22Rv1 (cell line): Measurements from ENCODE around the gene TYMS.
"Not testable (repeated sequence)": the region's sequence is repeated elsewhere in the genome, so short reads cannot be mapped to it uniquely, and the experiment has no call there.

Source experiments
- H3K27ac ChIP-seq: fragments of 450-650 bp; 2 replicates; pipeline ENCODE4 v1.5.1; 2017
- CTCF ChIP-seq: fragments of 450-650 bp; IDR thresholded peaks from 2 replicates; pipeline ENCODE4 v1.5.1; 2017; ENCODE audit warnings: mild to moderate bottlenecking
- ZFX ChIP-seq: fragments of 450-650 bp; IDR thresholded peaks from 2 replicates; pipeline ENCODE4 v1.6.1; 2017; ENCODE audit warnings: antibody characterized with exemption, borderline replicate concordance

TYMS gene

GRCh38 chr18:678482-679182 lies 21.2 kb downstream of the TYMS start:
- H3K27ac ChIP-seq: no peak overlapping the region
- no peak for TF ChIP-seq ZFX
- TF ChIP-seq CTCF: no peak

GRCh38 chr18:679516-679915 lies 22.1 kb downstream of the TYMS start:
- peak overlapping the region; percentile 4; the same call in 1 of the 2 replicates for H3K27ac ChIP-seq
- TF ChIP-seq ZFX (no peak), CTCF (no peak)

DNA sequence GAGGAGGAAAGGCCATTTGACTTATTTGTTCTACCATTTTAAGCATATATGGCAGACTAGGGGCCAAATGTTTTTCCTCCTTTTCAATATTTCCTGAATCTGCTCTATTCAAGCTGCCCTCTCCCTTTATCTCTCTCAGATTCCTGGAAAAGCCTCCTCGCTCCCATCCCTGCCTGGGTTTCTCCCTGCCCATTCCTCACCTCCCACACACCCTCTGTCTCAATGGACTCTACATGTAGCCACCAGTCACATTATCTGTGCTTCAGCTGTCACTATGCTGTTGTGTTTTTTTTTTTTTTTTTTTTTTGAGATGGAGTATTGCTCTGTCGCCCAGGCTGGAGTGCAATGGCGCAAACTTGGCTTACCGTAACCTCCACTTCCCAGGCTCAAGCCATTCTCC lies 22.9 kb downstream of the TYMS start:
- TF ChIP-seq ZFX (no peak), CTCF (no peak)
- no peak overlapping the region for H3K27ac ChIP-seq

GRCh38 chr18:681985-682384 lies 24.5 kb downstream of the TYMS start:
- H3K27ac ChIP-seq: no peak overlapping the region; the same call in 1 of the 2 replicates
- TF ChIP-seq ZFX: no peak
- no peak for TF ChIP-seq CTCF

- not testable (repeated sequence) for H3K27ac ChIP-seq
Measured at GRCh38 chr18:682416-682815, 25.0 kb downstream of the TYMS start.

DNA sequence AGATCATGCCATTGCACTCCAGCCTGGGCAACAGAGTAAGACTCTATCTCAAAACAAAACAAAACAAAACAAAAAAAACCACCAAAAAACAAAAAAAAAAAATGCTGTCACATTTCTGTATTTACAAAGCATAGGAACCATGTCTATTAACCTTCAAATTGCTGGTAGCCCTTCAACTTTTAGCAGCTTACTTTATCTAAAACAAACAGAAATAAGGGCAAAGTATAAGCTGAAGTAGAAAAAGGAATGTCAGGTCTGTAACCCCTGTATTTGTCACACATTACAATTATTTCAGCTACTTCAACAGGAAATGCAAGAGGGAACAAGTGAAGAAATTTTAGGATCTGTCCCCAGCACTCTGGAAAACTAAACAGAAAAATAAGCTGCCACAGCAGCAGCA lies 25.4 kb downstream of the TYMS start:
- H3K27ac ChIP-seq: no peak overlapping the region
- no peak for TF ChIP-seq ZFX
- no peak for TF ChIP-seq CTCF

DNA sequence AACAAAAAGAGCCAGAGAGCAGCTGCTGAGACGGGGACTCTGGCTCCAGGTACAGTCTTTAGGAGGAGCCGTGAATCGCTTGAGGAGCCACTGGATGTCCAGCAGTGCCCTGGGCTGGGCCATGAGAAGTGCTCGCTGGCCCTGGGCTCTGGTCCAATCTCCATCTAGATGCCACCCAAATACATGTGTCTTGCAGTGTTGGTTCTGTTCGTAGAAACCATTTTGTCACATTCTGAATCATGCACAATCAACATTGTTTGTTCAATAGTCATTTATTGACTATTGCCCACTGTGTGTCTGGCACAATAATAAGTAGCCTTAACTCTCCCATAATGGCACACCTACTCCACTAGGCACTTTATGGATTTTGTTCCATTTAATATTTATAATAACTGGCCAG lies 26.1 kb downstream of the TYMS start:
- TF ChIP-seq CTCF (no peak), ZFX (no peak)

DNA sequence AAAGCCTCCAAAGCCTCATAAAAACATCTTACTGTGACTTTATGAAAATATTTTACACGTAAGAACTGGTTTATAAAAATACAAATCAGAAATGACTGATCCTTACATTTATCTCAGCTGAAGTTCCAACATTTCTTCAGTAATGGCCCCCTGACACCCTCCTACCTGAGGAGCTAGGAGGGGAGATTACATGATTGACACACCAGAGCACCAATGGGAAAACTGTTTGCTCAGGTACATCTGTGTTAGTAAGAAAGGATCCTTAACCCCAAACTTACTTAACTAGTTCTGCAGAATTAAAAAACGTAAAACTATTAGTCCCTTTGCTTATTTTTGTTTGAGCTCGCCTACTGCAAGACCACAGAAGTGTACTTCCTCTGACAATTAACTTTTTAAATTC lies 28.0 kb downstream of the TYMS start:
- no peak overlapping the region for H3K27ac ChIP-seq
- TF ChIP-seq ZFX: no peak
- TF ChIP-seq CTCF: no peak

More for the DNA sequence above, 26.1 kb downstream of the TYMS start:
- H3K27ac ChIP-seq: no peak overlapping the region
